ENCODE results near the gene TIMP4. TPM values are rescaled to one million over a fixed set of nuclear protein-coding genes. Genes with fewer than 3 reads are reported as not detected.

TIMP4 gene
- total RNA-seq, 1 donor from 2014 or later: 280 TPM

- DNase-seq (ENCODE audit: low spot score): no peak
Observed at GRCh38 chr3:12148183-12148940, 10.3 kb downstream of the TIMP4 start.

DNA sequence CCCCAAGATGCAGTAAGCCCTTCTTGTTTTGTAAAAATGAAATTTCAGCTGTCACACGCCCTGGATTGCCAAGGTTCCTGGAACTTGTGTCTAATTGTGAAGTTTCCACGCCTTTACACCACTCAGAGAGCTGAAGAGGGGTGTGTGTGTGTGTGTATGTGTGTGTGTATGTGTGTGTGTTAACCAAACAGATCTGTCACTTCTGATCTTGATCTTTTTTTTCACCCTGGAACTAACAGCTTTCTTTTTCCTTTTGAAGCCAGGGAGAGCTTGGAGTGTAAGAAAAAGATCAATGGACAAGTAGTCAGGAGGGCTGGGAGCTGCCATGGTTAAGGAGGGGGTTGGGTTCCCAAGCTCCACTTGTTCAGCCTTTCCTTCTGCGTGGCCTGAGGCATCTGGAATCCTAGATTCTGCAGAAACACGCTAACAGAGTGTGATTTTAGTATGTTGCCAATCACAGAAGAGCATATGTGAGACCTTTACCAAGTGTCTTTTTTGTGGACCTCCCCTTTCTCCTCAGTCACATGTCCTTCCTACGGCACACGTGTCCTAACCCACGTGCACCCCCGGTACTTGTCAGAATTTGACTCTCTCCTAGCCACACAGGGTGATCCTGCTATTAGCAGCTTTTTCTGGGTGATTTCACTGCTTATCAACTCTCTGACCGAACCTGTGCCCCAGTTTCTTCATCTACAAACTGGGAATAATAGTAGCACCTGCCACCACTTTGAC lies 11.5 kb downstream of the TIMP4 start:
- no peak for DNase-seq (ENCODE audit: low spot score)

DNA sequence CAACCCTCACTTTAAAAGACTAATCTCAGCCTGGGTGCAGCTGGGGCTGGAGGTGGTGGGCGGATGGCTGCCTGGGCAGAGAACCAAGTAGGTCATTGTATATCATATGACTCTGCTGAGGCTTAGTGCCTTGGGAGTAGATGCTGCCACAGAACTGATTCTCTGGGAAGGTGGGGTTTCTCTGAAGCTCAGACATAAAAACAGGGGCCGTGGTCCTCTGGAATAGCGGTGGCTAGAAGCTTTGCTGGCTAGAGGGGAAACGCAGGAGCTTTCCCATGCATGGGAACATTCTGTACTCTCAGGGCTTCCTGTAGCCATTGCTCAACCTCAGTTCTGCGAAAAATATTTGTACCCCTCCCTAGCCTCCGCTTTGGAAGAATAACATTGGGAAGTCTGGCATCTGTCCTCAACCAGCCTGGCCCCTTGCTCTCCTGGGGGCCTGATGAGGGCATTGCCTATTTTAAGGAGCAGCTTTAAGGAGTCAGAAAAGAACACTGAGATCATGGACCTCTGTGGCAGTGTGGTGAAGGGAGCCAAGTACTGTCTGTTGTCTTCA lies 14.7 kb downstream of the TIMP4 start:
- DNase-seq (ENCODE audit: low spot score): no peak

DNA sequence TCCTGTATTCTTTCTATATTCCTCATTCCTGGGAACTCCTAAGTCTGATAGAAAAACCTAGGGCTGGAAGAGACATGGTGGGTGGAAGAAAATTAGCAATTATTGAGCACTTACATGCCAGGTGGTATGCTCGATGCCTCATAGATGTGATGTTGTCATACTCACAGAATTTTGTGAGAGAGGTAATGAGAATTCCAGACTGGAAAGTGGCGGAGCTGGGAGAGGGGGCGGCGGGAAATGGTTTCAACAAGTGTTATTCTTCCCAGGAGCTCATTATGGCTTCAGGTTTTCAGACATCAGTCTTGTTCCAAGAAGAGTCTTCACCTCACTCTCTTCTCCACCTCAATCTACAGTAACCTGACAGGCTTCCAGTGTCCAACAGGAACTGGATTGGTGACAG lies 16.2 kb downstream of the TIMP4 start:
- DNase-seq (ENCODE audit: low spot score): no peak

DNA sequence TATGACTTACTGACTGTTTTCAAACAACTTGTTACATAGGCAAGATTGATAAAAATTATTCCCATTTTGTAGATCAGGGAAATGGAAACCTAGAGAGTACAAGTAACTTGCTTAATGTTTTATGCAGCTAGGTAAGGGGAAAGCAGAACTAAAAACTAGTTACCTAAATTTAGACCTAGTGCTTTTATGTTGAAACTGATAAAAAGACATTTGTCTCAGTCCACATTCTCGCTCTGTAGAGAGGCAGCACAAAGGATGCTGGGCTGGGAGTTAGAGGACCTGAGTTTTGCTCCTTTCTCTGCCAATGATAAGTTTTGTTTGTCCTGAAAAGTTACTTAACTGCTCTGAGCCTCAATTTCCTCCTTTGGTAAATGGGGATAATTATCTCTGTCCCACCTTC lies 17.4 kb downstream of the TIMP4 start:
- DNase-seq (ENCODE audit: low spot score): no peak

GRCh38 chr3:12139111-12139511 lies 19.6 kb downstream of the TIMP4 start:
- no peak for DNase-seq (ENCODE audit: low spot score)

GRCh38 chr3:12138044-12138443 lies 20.7 kb downstream of the TIMP4 start:
- DNase-seq (ENCODE audit: low spot score): no peak

DNA sequence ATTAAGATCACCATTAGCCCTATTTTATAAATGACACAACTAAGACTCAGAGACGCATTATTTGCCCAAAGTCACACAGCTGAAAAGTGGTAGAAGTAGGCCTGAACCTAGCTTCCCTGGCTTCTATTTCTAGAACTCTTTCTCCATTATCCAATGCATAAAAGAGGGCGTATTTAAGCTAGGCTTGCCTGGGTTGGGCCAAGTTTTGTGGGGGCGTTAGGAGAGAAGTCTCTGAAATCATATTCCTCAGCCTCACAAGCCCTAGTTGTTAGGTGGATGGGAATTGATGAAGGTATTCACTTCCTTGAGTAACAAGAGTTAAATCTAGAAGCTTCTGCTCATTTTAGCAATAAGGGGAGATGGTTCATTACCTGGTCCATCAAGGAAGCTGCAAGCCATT lies 22.3 kb downstream of the TIMP4 start:
- no peak for DNase-seq (ENCODE audit: low spot score)

GRCh38 chr3:12135029-12135657 lies 23.6 kb downstream of the TIMP4 start:
- DNase-seq (ENCODE audit: low spot score): no peak

DNA sequence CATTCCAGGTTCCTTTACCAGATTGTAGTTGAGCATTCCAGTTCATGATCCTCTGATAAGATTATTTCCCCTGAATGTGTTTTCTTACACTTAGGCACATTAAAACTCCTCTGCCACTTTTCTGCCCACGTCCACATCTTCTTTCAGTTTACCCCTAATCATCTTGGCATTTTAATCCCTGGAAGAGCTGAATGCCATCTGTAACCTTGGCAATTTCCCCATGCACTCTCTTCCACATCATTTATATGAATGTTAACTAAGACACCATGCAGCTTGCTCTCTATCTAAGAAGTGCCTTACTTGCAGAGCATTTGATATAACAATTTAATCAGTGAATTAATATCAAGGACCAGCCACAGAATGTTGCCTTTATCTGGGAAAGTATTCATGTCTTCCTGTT lies 25.8 kb downstream of the TIMP4 start:
- no peak for DNase-seq (ENCODE audit: low spot score)

- no peak for DNase-seq (ENCODE audit: low spot score)
Observed at GRCh38 chr3:12131351-12132090, 27.2 kb downstream of the TIMP4 start.

- no peak for DNase-seq (ENCODE audit: low spot score)
Observed at GRCh38 chr3:12127391-12127790, 31.3 kb downstream of the TIMP4 start.

DNA sequence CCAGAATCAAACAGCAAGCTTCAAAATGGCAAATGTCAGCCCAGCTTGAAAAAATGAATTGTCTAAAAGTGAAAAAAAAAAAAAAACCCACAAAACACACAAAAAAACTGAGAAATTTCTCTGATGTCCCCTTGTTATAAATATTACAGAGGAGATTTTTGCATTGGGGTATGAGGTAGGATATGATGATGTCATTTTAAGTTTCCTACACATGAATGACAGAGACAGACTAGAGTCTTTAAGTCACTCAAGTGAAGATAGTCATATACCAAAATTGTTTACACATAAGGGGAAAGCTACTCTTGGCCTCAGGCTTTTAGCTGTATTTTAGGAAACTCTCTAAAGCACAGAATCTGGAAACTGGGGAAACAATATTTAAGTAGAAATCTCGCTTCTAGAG lies 32.9 kb downstream of the TIMP4 start:
- DNase-seq (ENCODE audit: low spot score): no peak

DNA sequence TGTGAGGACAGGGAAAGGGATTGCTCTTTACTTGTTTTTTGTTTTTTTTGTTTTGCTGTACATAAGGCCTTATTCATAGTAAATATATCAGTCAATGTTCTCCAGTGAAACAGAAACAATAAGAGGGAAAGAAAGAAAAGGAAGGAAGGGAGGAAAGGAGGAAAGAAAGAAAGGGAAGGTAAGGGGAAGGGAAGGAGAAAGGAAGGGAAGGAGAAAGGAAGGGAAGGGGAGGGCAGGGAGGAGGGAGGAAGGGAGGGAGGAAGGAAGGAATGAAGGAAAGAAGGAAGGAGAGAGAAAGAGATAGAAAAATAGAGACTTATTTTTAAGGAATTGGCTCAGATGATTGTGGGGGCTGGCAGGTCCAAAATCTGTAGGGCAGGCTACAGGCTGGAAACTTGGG lies 37.2 kb downstream of the TIMP4 start:
- no peak for DNase-seq (ENCODE audit: low spot score)

DNA sequence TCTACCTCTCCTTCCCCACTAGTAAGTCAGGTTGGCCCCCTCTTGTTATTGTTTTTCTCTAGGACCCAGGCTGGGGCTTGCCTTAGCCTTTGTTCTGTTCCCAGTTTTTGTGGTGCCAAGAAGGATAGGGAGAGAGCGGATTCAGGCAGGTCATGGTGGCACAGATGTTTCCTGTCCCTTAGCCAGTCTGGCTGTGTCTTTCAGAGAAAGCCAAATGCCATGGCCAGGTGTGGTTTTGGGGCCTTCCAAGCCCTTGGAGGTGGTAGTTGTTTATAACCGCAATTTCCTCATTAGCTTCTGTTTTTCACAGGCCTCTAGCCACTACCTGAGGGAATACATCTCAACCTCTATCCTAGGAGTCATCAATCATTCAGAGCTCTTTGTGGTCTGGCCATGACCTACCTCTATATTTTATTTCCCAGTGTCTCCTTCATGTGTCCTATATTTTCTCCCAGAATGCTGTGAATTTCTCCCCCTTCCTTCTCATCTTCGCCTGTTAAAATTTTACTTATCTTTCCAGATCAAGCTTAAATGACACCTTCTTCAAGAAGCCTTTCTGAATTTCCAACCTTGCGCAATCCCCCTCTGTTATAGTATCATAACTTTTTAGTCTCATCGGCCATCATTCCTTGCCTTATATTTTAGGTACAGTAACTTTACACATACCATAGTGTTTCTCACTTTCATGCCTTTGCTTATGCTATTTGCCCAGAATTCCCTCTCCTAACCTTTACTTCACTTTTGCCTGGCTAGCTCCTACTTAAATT lies 38.2 kb downstream of the TIMP4 start:
- DNase-seq (ENCODE audit: low spot score): no peak

DNA sequence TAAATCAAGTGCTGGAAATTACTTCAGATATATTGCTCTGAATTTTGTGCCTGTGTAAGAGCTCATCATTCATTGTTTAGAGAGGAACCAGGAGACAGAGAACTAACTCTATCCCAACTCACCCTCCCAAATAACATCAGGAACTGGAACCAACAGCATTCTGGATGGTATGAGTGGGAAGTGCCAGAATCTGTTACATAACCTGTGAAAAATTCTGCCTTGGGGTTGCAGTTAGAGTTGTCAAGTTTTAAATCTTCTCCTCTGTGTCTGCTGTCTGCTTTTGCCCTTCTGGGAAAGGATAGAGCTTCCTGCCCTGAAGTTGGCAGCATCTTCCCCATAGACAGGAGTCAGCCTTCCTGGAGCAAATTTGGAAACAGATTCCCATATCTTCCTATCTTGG lies 41.2 kb downstream of the TIMP4 start:
- DNase-seq (ENCODE audit: low spot score): no peak

DNA sequence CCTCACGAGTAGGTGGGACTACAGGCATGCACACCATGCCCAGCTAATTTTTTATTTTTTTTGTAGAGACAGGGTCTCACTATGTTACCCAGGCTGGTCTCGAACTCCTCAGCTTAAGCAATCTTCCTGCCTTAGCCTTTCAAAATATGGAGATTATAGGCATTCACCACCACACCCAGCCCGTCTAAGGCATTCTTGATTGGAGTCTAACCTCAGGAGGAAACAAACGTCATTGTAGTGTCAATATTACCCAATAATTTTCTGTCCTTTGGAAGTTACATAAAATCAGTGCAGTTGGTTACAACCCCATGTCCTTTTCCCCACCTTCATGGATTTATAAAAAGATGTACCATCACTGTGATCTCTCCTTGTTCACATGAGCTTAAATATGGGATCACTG lies 41.8 kb downstream of the TIMP4 start:
- DNase-seq (ENCODE audit: low spot score): no peak

DNA sequence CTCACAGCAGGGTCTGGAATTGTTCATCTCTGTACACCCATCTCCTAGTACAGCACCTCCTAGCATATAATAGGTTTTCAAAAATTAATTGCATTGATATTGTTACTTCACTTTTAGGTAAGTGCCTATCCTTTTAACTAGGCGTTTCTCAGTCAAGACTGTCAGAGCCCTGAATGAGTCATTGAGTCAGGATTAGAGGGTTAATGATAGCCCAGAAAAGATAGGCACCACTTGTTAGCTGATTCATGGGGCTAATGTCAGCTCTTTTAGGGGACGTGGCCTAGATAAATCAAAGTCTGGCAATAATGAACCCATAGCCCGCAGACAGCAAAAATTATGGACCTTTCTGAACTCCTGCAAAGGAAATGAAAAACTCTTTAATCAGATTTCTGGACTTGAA lies 42.9 kb downstream of the TIMP4 start:
- DNase-seq (ENCODE audit: low spot score): no peak

GRCh38 chr3:12115104-12115503 lies 43.6 kb downstream of the TIMP4 start:
- no peak for DNase-seq (ENCODE audit: low spot score)

- DNase-seq (ENCODE audit: low spot score): no peak
Observed at GRCh38 chr3:12114251-12114650, 44.5 kb downstream of the TIMP4 start.

All from mesenteric fat pad (tissue), 1 donor.